Thoracic aorta (tissue), 2 donors: ENCODE data around the gene PEX7. TPM values are rescaled to one million over a fixed set of nuclear protein-coding genes. Genes with fewer than 3 reads are reported as not detected.

ENCODE experiments used
- ATAC-seq: fragments of 150-250 bp; one replicate; pipeline ENCODE4 v1.8.0; 2017; ENCODE audit warnings: low read depth; ENCODE audit not compliant: insufficient number of reproducible peaks, low FRiP score
- DNase-seq: peaks from one replicate; pipeline ENCODE4 v3.0.0-alpha.2; 2020; ENCODE audit warnings: low spot score
- H3K27ac ChIP-seq, 2 donors: fragments of 200-600 bp; sonication (generic); 1 replicate in 1 of 2; 2 replicates in 1 of 2; pipeline ENCODE4 v1.5.1; 2016; ENCODE audit warnings: mild to moderate bottlenecking in 2 of 2, moderate library complexity in 2 of 2
- H3K27me3 ChIP-seq: fragments of 200-600 bp; sonication (generic); replicated peaks from 2 replicates; pipeline ENCODE4 v1.6.0; 2016; ENCODE audit warnings: mild to moderate bottlenecking; ENCODE audit not compliant: insufficient read depth
- H3K36me3 ChIP-seq: fragments of 200-600 bp; sonication (generic); one replicate; pipeline ENCODE4 v1.5.1; 2016
- H3K4me1 ChIP-seq, 2 donors: fragments of 200-600 bp; sonication (generic); 1 replicate in 1 of 2; 2 replicates in 1 of 2; pipeline versions ENCODE4 v1.5.1 to v1.6.0; 2016; ENCODE audit warnings: low read depth in 2 of 2, mild to moderate bottlenecking in 1 of 2; ENCODE audit not compliant: control insufficient read depth in 1 of 2
- H3K4me3 ChIP-seq: fragments of 200-600 bp; sonication (generic); 2 replicates; pipeline ENCODE4 v1.5.1; 2016; ENCODE audit warnings: mild to moderate bottlenecking
- H3K9me3 ChIP-seq: fragments of 200-600 bp; sonication (generic); 2 replicates; pipeline ENCODE4 v1.5.1; 2016
- total RNA-seq, 2 donors: library from RNA; depleted of rRNA; stranded (reverse); fragments of >200 nt; gene quantifications; one replicate each; pipeline versions ENCODE4 v1.1.0 to v1.2.3, GENCODE V29; 2016
- TF ChIP-seq, protein P1 (sequence below): fragments of 200-600 bp; sonication (generic); IDR thresholded peaks from one replicate; pipeline ENCODE4 v1.5.1; 2019; ENCODE audit warnings: antibody characterized with exemption

PEX7 gene
- total RNA-seq, 2 donors from 2014 or later: 7.6 TPM

DNA sequence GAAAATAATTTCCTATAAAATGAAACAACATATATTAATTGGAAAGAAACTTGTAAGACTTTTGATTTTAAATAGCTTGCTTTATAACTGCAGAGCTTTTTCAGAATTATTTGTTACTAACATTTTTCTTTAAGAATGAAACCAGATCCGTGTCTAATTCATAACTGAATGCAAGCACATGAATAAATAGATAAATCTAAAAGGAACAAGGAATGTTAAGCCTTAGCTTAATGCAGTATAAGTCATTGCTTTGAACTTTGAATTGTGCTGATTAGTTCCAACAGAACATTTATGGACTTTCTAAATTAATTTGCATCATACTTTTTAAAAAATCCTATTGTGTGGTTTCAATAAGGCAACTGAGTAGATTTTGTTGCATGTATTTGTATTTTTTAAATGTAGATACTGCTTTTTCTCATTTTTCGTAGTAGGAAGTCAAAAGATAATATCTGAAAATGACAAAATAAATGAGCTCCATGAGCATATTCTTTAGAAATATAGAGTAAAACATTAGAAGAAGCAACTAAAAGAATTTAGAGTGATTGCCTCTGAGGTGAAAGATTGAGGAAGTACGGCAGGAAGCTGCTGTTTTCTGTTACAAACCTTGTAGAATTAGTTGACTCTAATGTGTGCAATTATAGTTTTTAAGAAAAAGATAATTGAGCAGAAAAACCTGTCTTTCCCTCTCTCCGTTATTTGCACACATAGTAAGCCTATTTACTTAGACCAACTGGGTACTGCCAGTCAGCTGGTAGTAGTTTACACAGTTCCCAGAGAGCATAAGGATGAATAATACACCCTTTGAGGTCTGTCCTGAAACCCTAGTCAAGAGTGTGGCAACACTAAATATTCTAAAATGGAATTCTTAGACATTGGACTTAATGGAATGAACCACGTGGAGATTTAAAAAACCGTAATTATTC, 67.1 kb downstream of the PEX7 start:
- no peak for DNase-seq
- Histone ChIP-seq H3K27ac (no peak overlapping the region), H3K27me3 (no peaks in the 10 kb centered on the region), H3K4me1 (no peaks in the 10 kb centered on the region), H3K9me3 (no peaks in the 10 kb centered on the region), H3K4me3 (no peak overlapping the region), H3K36me3 (no peaks in the 10 kb centered on the region)
- TF ChIP-seq, protein P1, sequence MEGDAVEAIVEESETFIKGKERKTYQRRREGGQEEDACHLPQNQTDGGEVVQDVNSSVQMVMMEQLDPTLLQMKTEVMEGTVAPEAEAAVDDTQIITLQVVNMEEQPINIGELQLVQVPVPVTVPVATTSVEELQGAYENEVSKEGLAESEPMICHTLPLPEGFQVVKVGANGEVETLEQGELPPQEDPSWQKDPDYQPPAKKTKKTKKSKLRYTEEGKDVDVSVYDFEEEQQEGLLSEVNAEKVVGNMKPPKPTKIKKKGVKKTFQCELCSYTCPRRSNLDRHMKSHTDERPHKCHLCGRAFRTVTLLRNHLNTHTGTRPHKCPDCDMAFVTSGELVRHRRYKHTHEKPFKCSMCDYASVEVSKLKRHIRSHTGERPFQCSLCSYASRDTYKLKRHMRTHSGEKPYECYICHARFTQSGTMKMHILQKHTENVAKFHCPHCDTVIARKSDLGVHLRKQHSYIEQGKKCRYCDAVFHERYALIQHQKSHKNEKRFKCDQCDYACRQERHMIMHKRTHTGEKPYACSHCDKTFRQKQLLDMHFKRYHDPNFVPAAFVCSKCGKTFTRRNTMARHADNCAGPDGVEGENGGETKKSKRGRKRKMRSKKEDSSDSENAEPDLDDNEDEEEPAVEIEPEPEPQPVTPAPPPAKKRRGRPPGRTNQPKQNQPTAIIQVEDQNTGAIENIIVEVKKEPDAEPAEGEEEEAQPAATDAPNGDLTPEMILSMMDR: no peak
- ATAC-seq: no peak

DNA sequence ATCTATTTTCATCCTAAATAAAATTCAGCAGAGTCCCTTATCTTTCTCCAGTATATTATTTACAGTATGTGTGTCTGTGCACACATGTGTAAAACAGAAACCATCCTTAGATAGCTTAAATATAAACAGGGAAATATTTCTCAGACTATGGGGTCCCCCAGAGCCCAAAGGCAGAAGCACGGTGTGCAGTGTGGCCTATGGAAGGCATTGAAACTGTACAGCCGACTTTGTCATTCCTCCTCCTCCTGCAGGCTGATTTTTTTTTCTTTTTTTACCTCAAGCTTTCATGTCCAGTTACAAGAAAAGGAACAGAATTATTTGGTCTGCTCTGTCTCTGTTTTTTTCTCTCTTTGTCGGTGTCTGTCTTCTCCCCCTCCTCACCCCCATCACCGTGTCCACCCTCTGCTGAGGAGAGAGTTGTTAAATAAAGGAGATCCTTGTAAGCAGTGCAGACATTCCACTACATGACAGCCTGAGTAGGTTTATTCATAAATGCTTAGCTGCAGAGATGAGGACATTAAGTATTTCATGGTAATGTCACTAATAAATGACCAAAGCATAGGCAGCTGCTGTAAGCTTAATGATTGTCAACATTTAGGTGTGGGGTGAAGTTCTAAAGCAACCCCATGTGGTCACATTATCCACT, 67.9 kb downstream of the PEX7 start:
- Histone ChIP-seq H3K9me3 (no peaks in the 10 kb centered on the region), H3K4me3 (no peak overlapping the region), H3K36me3 (no peaks in the 10 kb centered on the region), H3K4me1 (no peaks in the 10 kb centered on the region), H3K27me3 (no peaks in the 10 kb centered on the region), H3K27ac (no peak overlapping the region)
- no peak for DNase-seq
- TF ChIP-seq, protein P1: no peak
- ATAC-seq: no peak

DNA sequence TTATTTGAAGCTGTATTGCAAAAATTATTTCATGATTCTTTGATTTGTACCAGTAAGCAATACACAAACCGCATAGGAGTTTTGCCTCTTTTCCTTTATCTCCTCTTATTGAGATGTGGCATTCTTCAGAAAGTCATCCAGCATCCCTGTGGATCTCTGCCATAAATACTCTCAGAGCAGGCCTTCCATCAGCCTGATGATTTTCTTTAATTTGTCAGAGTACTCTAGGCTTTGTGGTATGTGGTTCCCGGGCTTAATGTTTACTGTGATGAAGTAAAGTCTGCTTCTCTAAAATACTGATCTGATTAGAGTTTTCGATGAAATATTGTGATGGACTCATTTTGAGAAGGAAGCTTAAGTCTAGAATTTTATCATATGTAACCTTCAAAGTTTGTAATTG, 68.6 kb downstream of the PEX7 start:
- Histone ChIP-seq H3K9me3 (no peaks in the 10 kb centered on the region), H3K4me3 (no peak overlapping the region), H3K27me3 (no peaks in the 10 kb centered on the region), H3K4me1 (no peaks in the 10 kb centered on the region), H3K36me3 (no peaks in the 10 kb centered on the region), H3K27ac (no peak overlapping the region)
- no peak for DNase-seq
- TF ChIP-seq, protein P1: no peak
- ATAC-seq: no peak

DNA sequence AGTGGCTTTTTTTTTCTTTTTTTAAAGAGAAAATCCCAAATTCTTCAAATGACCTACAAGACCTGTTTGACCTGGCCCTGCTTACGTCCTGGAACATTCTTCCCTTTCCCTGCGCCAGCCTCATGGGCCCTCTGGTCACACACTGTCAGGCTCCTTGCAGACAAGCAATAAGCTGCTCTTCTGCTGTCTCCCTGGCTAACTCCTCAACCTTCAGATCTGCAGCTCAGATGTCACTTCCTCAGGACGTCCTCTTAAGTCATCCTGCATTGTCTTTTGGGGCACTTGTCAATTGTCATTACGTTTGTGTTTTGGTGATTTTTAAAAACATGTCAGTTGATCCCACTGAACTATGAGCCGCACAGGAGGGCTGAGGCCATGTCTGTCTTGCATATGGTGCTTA, 70.8 kb downstream of the PEX7 start:
- Histone ChIP-seq H3K36me3 (no peaks in the 10 kb centered on the region), H3K27ac (no peak overlapping the region), H3K9me3 (no peaks in the 10 kb centered on the region), H3K4me1 (no peaks in the 10 kb centered on the region), H3K27me3 (no peaks in the 10 kb centered on the region), H3K4me3 (no peak overlapping the region)
- DNase-seq (no peak), ATAC-seq (no peak)
- TF ChIP-seq, protein P1: no peak

DNA sequence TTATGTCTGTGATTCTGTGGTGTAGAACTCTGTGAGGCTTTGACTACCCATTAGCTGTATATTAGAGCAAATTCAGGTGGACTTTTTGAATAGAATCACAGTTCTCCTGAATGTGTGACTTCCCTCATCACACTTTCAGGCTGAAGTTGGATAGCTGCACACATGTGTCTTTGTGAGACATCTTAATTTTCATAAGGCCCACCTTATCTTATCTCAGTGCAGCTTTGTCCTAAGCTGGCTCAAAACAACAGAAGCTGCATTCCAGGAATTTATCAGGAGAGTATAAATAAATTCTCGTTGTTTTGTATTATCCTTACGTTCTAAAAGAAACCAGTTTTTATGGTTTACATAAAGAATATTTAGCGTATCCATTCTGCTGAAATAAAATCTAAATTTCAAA, 73.5 kb downstream of the PEX7 start:
- Histone ChIP-seq H3K9me3 (no peaks in the 10 kb centered on the region), H3K27me3 (no peaks in the 10 kb centered on the region), H3K36me3 (no peaks in the 10 kb centered on the region), H3K4me3 (no peak overlapping the region), H3K4me1 (no peaks in the 10 kb centered on the region), H3K27ac (no peak overlapping the region)
- DNase-seq (no peak), ATAC-seq (no peak)
- TF ChIP-seq, protein P1: no peak
